Hepatocyte (in vitro differentiated cells): ENCODE measurements around the gene RASSF7. TPM values are rescaled to one million over a fixed set of nuclear protein-coding genes. Genes with fewer than 3 reads are reported as not detected.

ENCODE experiments used
- DNase-seq: peaks from one replicate; pipeline ENCODE4 v3.0.0-alpha.2; 2016; ENCODE audit warnings: low spot score
- H2AFZ ChIP-seq: fragments of 200-600 bp; sonication (generic); 2 replicates; pipeline ENCODE4 v1.6.0; 2016; ENCODE audit warnings: antibody characterized with exemption, mild to moderate bottlenecking
- H3K27ac ChIP-seq: fragments of 200-600 bp; sonication (generic); 2 replicates; pipeline ENCODE4 v1.5.1; 2016; ENCODE audit warnings: mild to moderate bottlenecking
- H3K27me3 ChIP-seq: fragments of 200-600 bp; sonication (generic); 2 replicates; pipeline ENCODE4 v1.6.1; 2016
- H3K36me3 ChIP-seq: fragments of 200-600 bp; sonication (generic); replicated peaks from 2 replicates; pipeline ENCODE4 v1.5.1; 2016; ENCODE audit warnings: low read depth; ENCODE audit not compliant: insufficient read depth
- H3K4me1 ChIP-seq: fragments of 200-600 bp; sonication (generic); 2 replicates; pipeline ENCODE4 v1.5.1; 2016; ENCODE audit warnings: mild to moderate bottlenecking, moderate library complexity; ENCODE audit not compliant: insufficient read depth
- H3K4me2 ChIP-seq: fragments of 200-600 bp; sonication (generic); 2 replicates; pipeline ENCODE4 v1.6.0; 2016
- H3K4me3 ChIP-seq: fragments of 200-600 bp; sonication (generic); 2 replicates; pipeline ENCODE4 v1.5.1; 2016; ENCODE audit warnings: mild to moderate bottlenecking
- H3K79me2 ChIP-seq: fragments of 200-600 bp; sonication (generic); 2 replicates; pipeline ENCODE4 v1.6.0; 2017; ENCODE audit warnings: mild to moderate bottlenecking
- H3K9me2 ChIP-seq: fragments of 200-600 bp; sonication (generic); replicated peaks from 2 replicates; pipeline ENCODE4 v1.6.0; 2017; ENCODE audit warnings: mild to moderate bottlenecking; ENCODE audit not compliant: insufficient read depth
- H3K9me3 ChIP-seq: fragments of 200-600 bp; sonication (generic); 2 replicates; pipeline ENCODE4 v1.5.1; 2016; ENCODE audit warnings: low read depth, mild to moderate bottlenecking
- H4K20me1 ChIP-seq: fragments of 200-600 bp; sonication (generic); 2 replicates; pipeline ENCODE4 v1.6.0; 2016; ENCODE audit warnings: mild to moderate bottlenecking; ENCODE audit not compliant: insufficient read depth, poor library complexity, severe bottlenecking
- EZH2 ChIP-seq: fragments of 200-600 bp; sonication (generic); IDR thresholded peaks from 2 replicates; pipeline ENCODE4 v1.6.1; 2016; ENCODE audit warnings: antibody characterized with exemption, mild to moderate bottlenecking, borderline replicate concordance
- EZH2phosphoT487 ChIP-seq: fragments of 200-600 bp; sonication (generic); IDR thresholded peaks from one replicate; pipeline ENCODE4 v1.6.1; 2018; ENCODE audit warnings: antibody characterized with exemption, mild to moderate bottlenecking, low read depth, moderate library complexity; ENCODE audit not compliant: unreplicated experiment, severe bottlenecking
- WGBS: methylation state at CpG from one replicate; pipeline ENCODE4 v1.1.6; 2016; ENCODE audit warnings: low lambda C conversion rate; ENCODE audit errors: missing lambda C conversion rate; 5-methylcytosine and 5-hydroxymethylcytosine counted together
- polyA plus RNA-seq: library from polyadenylated mRNA; unstranded; fragments of >200 nt; fragmentation: Nextera tagmentation; extraction: Ambion mirVana; gene quantifications from 2 replicates; pipeline ENCODE4 v1.2.1, GENCODE V29; 2016
- total RNA-seq: library from RNA; depleted of rRNA; stranded (reverse); fragments of >200 nt; gene quantifications from 2 replicates; pipeline ENCODE4 v1.2.3, GENCODE V29; 2014
- TF ChIP-seq, protein P1 (sequence below): fragments of 200-600 bp; sonication (generic); IDR thresholded peaks from 2 replicates; pipeline ENCODE4 v1.5.1; 2016; ENCODE audit warnings: antibody characterized with exemption, mild to moderate bottlenecking; ENCODE audit not compliant: poor library complexity

Gene RASSF7
- total and polyA plus RNA-seq, 2 experiments from 2014 or later, result 75.8 to 104 TPM

- TF ChIP-seq EZH2 (no peak), EZH2phosphoT487 (no peak)
- TF ChIP-seq, protein P1, sequence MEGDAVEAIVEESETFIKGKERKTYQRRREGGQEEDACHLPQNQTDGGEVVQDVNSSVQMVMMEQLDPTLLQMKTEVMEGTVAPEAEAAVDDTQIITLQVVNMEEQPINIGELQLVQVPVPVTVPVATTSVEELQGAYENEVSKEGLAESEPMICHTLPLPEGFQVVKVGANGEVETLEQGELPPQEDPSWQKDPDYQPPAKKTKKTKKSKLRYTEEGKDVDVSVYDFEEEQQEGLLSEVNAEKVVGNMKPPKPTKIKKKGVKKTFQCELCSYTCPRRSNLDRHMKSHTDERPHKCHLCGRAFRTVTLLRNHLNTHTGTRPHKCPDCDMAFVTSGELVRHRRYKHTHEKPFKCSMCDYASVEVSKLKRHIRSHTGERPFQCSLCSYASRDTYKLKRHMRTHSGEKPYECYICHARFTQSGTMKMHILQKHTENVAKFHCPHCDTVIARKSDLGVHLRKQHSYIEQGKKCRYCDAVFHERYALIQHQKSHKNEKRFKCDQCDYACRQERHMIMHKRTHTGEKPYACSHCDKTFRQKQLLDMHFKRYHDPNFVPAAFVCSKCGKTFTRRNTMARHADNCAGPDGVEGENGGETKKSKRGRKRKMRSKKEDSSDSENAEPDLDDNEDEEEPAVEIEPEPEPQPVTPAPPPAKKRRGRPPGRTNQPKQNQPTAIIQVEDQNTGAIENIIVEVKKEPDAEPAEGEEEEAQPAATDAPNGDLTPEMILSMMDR, result no peak
- 94% methylated on average over 18 of the region's 28 CpGs for WGBS
Observed at GRCh38 chr11:609341-609811, 48.6 kb downstream of the RASSF7 start.

GRCh38 chr11:610146-610801 is 49.5 kb downstream of the RASSF7 start:
- no peak for TF ChIP-seq EZH2
- TF ChIP-seq, protein P1, result no peak
- TF ChIP-seq EZH2phosphoT487, result no peak
- Histone ChIP-seq H4K20me1 (peaks cover 23% of the 10 kb centered on the region), H3K4me3 (no peak overlapping the region), H2AFZ (no peak overlapping the region), H3K36me3 (no peaks in the 10 kb centered on the region), H3K79me2 (no peaks in the 10 kb centered on the region), H3K4me2 (no peak overlapping the region), H3K9me3 (no peaks in the 10 kb centered on the region), H3K27me3 (no peaks in the 10 kb centered on the region), H3K9me2 (no peaks in the 10 kb centered on the region), H3K4me1 (peaks cover 13% of the 10 kb centered on the region), H3K27ac (no peak overlapping the region)
- WGBS, result 98% methylated on average over 11 of the region's 18 CpGs
- no peak for DNase-seq

More at GRCh38 chr11:609341-609811, 48.6 kb downstream of the RASSF7 start:
- Histone ChIP-seq H3K4me3 (no peak overlapping the region), H3K36me3 (no peaks in the 10 kb centered on the region), H4K20me1 (peaks cover 17% of the 10 kb centered on the region), H3K9me2 (no peaks in the 10 kb centered on the region), H3K9me3 (no peaks in the 10 kb centered on the region), H3K79me2 (no peaks in the 10 kb centered on the region), H3K27ac (no peak overlapping the region), H3K4me2 (no peak overlapping the region), H3K4me1 (peaks cover 5% of the 10 kb centered on the region), H3K27me3 (no peaks in the 10 kb centered on the region), H2AFZ (no peak overlapping the region)
- no peak for DNase-seq

- Histone ChIP-seq H3K79me2 (no peaks in the 10 kb centered on the region), H3K4me3 (no peak overlapping the region), H3K4me1 (peaks cover 14% of the 10 kb centered on the region), H3K9me2 (no peaks in the 10 kb centered on the region), H3K27ac (no peak overlapping the region), H3K36me3 (no peaks in the 10 kb centered on the region), H3K9me3 (no peaks in the 10 kb centered on the region), H4K20me1 (peaks cover 23% of the 10 kb centered on the region), H3K4me2 (no peak overlapping the region), H2AFZ (no peak overlapping the region), H3K27me3 (no peaks in the 10 kb centered on the region)
- TF ChIP-seq EZH2phosphoT487, result no peak
- no peak for TF ChIP-seq EZH2
- TF ChIP-seq, protein P1, result no peak
- WGBS, result 93% methylated on average over 49 of the region's 49 CpGs
- DNase-seq, result no peak
Observed at GRCh38 chr11:611001-611996, 50.5 kb downstream of the RASSF7 start.
